ENCODE data around the gene ZNF354C. TPM values are rescaled to one million over a fixed set of nuclear protein-coding genes. Genes with fewer than 3 reads are reported as not detected.

ZNF354C gene
- total and polyA plus RNA-seq, 2 of the 13 experiments (the other 11 are each of a cell fraction or from before 2014, with no cell fraction given), result 0.02 TPM; not detected in 1

DNA sequence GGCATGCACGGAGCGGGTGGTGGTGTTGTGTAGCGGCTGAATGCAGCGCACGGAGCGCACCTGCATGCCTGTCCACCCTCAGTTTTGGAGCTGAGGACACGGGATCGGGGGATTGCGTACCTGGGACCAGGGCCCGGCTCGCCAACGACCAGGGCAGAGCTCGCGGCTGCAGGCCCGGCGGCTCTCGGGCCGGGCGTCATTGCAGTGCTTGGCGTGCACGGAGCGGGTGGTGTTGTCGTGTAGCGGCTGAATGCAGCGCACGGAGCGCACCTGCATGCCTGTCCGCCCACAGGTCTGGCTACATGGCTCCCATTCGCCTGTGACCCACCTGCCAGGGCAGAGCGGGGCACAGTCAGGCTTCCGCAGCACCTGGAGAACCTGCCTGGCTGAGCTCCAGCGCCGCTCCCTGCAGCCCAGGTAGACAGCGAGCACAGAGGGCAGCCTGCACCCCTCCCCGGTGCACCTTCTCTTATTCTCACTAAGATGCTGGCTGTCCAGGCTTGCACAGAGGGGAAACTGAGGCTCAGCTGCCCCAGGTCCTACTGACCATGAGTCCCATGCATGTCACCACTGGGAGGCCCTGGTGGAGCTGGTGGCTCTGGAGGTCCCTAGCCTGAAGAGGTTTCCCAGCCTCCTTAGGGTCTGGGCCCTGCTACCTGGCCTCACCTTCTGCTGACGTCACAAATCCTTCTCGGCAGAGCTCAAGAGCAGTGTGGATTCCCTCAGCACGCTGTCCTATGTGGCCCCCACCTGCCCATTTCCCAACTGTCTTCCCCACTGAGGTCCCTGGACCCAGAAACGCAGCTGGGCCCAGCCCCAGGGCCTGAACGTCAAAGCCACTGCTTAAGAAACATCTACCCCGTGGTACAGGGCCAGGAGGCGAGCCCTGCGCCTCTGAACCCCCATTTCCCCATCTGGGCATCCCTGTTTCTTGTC, 64.9 kb downstream of the ZNF354C start:
- ChIA-PET CTCF (ENCODE audit: low intra/inter-chr PET ratio, low total read pairs) (no interaction called here), POLR2A (no interaction called here)
- Histone ChIP-seq H3K36me3 (replicated peaks in 1 of 2; ENCODE audit: control insufficient read depth in 1 of 2, insufficient read depth in 2 of 2, low read length in 2 of 2) (no peaks in the 10 kb centered on the region), H3K27ac (ENCODE audit: extremely low read length, insufficient read depth, low read length) (no peak overlapping the region), H3K79me2 (ENCODE audit: insufficient read depth, low read length) (no peaks in the 10 kb centered on the region), H3K4me2 (ENCODE audit: low read depth, low read length) (no peak overlapping the region), H2AFZ (ENCODE audit: low read length) (no peak overlapping the region), H3K27me3 (ENCODE audit: control insufficient read depth in 1 of 2, insufficient read depth in 2 of 2, low read length in 2 of 2) (no peaks in the 10 kb centered on the region), H3K4me1 (ENCODE audit: insufficient read depth, low read length) (no peaks in the 10 kb centered on the region), H3K4me3 (replicated peaks in 1 of 3; ENCODE audit: insufficient read depth in 1 of 3, low read depth in 2 of 3, low read length in 3 of 3) (no peak overlapping the region), H3K9me3 (ENCODE audit: low read length) (no peaks in the 10 kb centered on the region; the same call in 1 of the 2 replicates), H4K20me1 (ENCODE audit: insufficient read depth, low read length) (no peaks in the 10 kb centered on the region), H3K9ac (ENCODE audit: insufficient read depth, low read depth, low read length) (no peak overlapping the region)
- no peak for FAIRE-seq
- intact Hi-C loops (cut with micrococcal nuclease; ENCODE audit: unreplicated experiment) (no loop called here), in situ Hi-C loops (cut with HindIII; ENCODE audit: extremely low pct_ligation_motif_present, low pct_unique_long_range_greater_than_20kb) (no loop called here)
- ATAC-seq, result no peak
- 69% methylated on average over 29 of the region's 43 CpGs for WGBS (ENCODE audit: low lambda C conversion rate)
- no TSS peak for BruUV-seq (replicated peaks)
- TF ChIP-seq ZNF790 (CRISPR knock-in tag; IDR thresholded peaks at IDR 0.05; ENCODE audit: borderline replicate concordance), result no peak
- TF ChIP-seq CREB1 (IDR thresholded peaks at IDR 0.05), result peak; percentile 86
- TF ChIP-seq CREB1 (CRISPR knock-in tag; IDR thresholded peaks at IDR 0.05), result no peak
- no peak for DNase-seq (ENCODE audit: low spot score)

DNA sequence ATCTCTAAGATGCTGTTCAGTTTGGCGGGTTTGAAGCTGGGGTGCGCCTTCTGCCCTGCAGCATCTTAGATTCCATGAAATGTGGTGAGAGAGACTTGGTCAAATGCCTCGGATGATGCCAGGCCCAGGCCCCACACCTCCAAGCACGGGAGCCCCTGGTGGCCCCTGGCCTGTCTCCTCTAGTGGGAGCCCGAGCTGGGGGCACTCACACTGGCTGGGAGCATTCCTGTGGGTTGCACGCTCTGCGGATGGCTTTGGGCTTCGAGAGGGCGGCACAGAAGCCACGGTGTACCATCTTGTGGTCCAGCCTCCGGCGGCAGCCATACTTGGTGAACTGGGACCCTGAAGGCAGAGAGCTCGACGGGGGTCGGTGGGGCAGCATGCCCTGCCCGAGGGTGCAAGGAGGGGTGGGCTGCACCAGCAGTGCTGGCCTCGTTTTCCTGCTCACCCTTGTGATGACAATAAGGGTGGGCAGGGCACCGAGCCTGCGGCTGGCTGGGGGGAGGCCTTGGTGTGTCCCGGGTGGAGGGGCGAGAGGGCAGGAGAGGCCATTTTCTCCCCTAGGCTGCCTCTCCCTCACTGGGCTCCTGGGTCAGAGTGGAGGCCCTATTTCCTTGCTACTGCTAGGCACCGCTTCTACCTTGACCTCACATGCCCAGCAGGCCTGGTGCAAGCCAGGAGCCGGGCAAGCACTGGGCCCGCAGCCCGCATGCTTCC, 65.8 kb downstream of the ZNF354C start:
- intact Hi-C loops (cut with micrococcal nuclease; ENCODE audit: unreplicated experiment), result no loop called here
- H3K36me3 ChIP-seq (replicated peaks in 1 of 2; ENCODE audit: control insufficient read depth in 1 of 2, insufficient read depth in 2 of 2, low read length in 2 of 2), result no peaks in the 10 kb centered on the region
- TF ChIP-seq FLYWCH1 (CRISPR knock-in tag; IDR thresholded peaks at IDR 0.05) (no peak), ZNF225 (CRISPR knock-in tag; IDR thresholded peaks at IDR 0.05) (no peak), ZNF24 (IDR thresholded peaks at IDR 0.05) (no peak), ZNF772 (CRISPR knock-in tag; IDR thresholded peaks at IDR 0.05) (no peak), ZNF451 (CRISPR knock-in tag; IDR thresholded peaks at IDR 0.05) (no peak), HIVEP1 (CRISPR knock-in tag; IDR thresholded peaks at IDR 0.05) (no peak), KMT2A (CRISPR knock-in tag; IDR thresholded peaks at IDR 0.05) (no peak), HOXD1 (CRISPR knock-in tag; IDR thresholded peaks at IDR 0.05) (no peak), ZMYM2 (CRISPR knock-in tag; IDR thresholded peaks at IDR 0.05) (no peak)
- TF ChIP-seq, protein P1, sequence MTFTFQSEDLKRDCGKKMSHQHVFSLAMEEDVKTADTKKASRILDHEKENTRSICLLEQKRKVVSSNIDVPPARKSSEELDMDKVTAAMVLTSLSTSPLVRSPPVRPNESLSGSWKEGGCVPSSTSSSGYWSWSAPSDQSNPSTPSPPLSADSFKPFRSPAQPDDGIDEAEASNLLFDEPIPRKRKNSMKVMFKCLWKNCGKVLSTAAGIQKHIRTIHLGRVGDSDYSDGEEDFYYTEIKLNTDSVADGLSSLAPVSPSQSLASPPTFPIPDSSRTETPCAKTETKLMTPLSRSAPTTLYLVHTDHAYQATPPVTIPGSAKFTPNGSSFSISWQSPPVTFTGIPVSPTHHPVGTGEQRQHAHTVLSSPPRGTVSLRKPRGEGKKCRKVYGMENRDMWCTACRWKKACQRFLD (CRISPR knock-in tag; IDR thresholded peaks at IDR 0.05; ENCODE audit: borderline replicate concordance), result no peak
- ATAC-seq, result no peak
- 41% methylated on average over 16 of the region's 25 CpGs for WGBS (ENCODE audit: low lambda C conversion rate)
- FAIRE-seq, result no peak
- no TSS peak for BruUV-seq (replicated peaks)
- ChIA-PET CTCF (ENCODE audit: low intra/inter-chr PET ratio, low total read pairs) (no interaction called here), POLR2A (no interaction called here)
- no peak overlapping the region for H3K27ac ChIP-seq (ENCODE audit: extremely low read length, insufficient read depth, low read length)
- H3K79me2 ChIP-seq (ENCODE audit: insufficient read depth, low read length), result no peaks in the 10 kb centered on the region
- H3K4me1 ChIP-seq (ENCODE audit: insufficient read depth, low read length), result no peaks in the 10 kb centered on the region
- no peaks in the 10 kb centered on the region for H3K27me3 ChIP-seq (ENCODE audit: control insufficient read depth in 1 of 2, insufficient read depth in 2 of 2, low read length in 2 of 2)
- no peak overlapping the region for H3K9ac ChIP-seq (ENCODE audit: insufficient read depth, low read depth, low read length)
- no peak overlapping the region for H3K4me2 ChIP-seq (ENCODE audit: low read depth, low read length)
- H2AFZ ChIP-seq (ENCODE audit: low read length), result no peak overlapping the region
- in situ Hi-C loops (cut with HindIII; ENCODE audit: extremely low pct_ligation_motif_present, low pct_unique_long_range_greater_than_20kb), result no loop called here
- H4K20me1 ChIP-seq (ENCODE audit: insufficient read depth, low read length), result no peaks in the 10 kb centered on the region
- H3K4me3 ChIP-seq (replicated peaks in 1 of 3; ENCODE audit: insufficient read depth in 1 of 3, low read depth in 2 of 3, low read length in 3 of 3), result no peak overlapping the region
- no peaks in the 10 kb centered on the region; the same call in 1 of the 2 replicates for H3K9me3 ChIP-seq (ENCODE audit: low read length)
- DNase-seq (ENCODE audit: low spot score), result no peak

All from HepG2 (cell line).